Astrocyte (in vitro differentiated cells and primary cell): Measurements from ENCODE around the gene CCN5.

ENCODE experiments used
- EZH2 ChIP-seq: IDR thresholded peaks from 2 replicates; pipeline ENCODE4 v1.6.1; 2012; ENCODE audit warnings: mild to moderate bottlenecking, low read length, inconsistent platforms; ENCODE audit not compliant: insufficient read depth
- TF ChIP-seq, protein P1 (sequence below): IDR thresholded peaks from 2 replicates; pipeline ENCODE4 v1.5.1; 2011; ENCODE audit warnings: low read depth, mild to moderate bottlenecking, inconsistent platforms, low read length, moderate library complexity; ENCODE audit not compliant: insufficient read depth

DNA sequence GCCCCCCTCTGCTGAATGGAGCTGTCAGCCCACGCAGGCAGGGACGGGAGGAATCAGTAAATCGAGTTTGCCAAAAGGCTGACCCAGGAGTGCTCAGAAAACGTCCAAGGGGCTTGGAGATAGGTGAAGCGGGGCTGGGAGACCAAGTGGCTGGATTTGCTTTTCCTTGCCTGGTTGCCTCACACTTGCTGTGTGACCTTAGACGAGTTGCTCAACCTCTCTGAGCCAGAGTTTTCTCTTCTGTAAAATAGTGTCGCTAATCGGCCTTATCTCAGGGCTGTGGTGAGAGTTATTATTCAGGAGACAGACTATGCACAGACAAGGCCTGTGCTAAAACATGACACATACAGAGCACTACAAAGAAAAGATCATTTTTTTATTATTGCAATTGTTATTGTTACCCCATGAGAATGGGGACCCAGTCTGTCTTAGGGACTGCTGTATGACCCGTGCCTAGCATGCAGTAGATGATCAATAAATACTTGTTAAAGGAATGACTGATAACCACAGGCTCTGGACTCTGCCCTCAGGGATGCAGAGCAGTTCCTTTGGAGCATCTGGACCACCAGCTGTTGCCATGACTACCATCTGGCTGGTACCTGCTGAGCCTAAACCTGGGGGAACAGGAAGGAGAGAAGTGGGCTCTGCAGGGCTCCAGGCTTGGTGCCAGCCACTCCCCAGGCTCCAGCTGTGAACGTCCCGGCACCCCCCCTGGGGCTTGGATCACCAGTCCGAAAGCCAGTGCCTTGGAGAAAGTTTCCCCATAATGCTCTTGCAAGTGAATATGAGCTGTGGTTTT, 31.4 kb downstream of the CCN5 start:
- TF ChIP-seq, protein P1, sequence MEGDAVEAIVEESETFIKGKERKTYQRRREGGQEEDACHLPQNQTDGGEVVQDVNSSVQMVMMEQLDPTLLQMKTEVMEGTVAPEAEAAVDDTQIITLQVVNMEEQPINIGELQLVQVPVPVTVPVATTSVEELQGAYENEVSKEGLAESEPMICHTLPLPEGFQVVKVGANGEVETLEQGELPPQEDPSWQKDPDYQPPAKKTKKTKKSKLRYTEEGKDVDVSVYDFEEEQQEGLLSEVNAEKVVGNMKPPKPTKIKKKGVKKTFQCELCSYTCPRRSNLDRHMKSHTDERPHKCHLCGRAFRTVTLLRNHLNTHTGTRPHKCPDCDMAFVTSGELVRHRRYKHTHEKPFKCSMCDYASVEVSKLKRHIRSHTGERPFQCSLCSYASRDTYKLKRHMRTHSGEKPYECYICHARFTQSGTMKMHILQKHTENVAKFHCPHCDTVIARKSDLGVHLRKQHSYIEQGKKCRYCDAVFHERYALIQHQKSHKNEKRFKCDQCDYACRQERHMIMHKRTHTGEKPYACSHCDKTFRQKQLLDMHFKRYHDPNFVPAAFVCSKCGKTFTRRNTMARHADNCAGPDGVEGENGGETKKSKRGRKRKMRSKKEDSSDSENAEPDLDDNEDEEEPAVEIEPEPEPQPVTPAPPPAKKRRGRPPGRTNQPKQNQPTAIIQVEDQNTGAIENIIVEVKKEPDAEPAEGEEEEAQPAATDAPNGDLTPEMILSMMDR = no peak
- TF ChIP-seq EZH2 = no peak
